HG02884 (cell line): ENCODE measurements around the gene RELN.
"Not testable (repeated sequence)": the region's sequence is repeated elsewhere in the genome, so short reads cannot be mapped to it uniquely, and the experiment has no call there.

ENCODE experiments used
- ATAC-seq: cut with Tn5 transposase; IDR thresholded peaks from one replicate; pipeline ENCODE4 v1.9.1; 2021; ENCODE audit warnings: mild to moderate bottlenecking, moderate library complexity; ENCODE audit not compliant: unreplicated experiment

The RELN gene

GRCh38 chr7:103944230-103944900, 45.1 kb downstream of the RELN start:
- ATAC-seq: no peak

DNA sequence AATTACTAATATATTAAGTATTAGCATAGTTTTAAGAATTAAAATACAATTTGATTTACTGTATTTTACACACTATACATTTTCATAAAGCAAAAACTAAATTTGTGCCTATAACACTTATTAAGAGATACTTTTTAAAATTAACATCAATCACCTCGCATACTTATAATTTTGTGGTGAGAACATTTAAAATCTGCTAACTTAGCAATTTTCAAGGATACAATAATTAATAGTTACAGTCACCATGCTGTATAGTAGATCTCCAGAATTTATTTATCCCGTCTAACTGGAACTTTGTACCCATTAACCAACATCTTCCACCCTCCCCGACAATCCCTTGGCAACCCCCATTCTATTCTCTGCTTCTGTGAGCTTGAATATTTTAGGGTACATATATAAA, 47.5 kb downstream of the RELN start:
- ATAC-seq: no peak

DNA sequence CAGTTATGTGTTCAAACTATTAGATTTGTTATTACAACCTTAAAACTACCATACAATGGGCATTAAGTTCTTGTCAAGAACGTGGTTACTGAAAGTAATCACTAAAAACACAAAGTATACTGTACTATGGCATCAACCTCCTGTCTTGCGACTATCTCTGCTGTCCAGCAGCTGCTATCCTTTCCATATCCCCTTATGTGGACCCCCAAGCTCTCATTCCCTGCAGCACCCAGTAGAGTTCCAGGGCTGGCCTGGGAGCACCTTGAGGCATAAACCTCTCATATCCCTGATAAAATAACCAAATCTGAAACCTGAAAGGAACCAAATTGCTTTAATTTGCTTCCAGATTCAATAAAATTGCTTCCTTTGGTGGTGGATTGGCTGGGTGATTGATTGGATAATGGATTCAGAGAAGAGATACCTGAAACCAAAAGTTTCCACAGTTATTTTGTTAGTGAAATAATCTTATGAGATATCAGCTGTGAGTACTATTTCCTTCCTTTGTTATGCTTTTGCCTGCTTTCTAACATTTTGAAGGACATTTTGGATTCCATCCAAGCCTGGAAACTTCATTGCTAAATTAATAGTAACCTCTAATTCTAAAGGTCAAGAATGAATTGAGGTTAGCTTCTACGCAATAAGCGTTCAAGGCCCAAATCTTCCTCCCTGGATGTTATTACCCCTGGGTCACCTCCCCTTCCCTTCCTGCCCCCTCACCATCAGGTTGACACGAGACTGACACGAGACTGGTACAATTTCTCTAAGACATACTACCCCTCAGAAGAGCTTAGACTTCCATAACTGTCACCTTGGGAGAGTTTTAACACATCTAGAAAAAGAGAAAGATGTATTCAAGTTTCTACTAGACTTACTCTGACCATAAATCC, 48.8 kb downstream of the RELN start:
- ATAC-seq: no peak

DNA sequence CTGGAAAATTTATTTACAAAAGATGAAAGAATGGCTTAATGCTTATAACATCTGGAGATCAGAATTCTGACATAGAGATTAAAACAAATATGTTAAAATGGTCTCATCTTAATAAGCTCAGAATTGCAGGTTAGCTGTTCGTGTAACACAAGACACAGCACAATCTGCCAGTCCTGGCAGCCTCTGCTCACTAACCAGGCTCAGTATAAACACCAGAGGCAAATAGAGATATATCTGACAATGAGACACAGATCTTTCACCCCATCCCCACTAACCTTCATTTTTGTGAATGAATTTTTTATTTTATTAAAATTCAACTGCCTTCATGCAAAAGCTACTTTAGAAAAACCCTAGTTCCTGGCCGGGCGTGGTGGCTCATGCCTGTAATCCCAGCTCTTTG, 51.8 kb downstream of the RELN start:
- no peak for ATAC-seq

DNA sequence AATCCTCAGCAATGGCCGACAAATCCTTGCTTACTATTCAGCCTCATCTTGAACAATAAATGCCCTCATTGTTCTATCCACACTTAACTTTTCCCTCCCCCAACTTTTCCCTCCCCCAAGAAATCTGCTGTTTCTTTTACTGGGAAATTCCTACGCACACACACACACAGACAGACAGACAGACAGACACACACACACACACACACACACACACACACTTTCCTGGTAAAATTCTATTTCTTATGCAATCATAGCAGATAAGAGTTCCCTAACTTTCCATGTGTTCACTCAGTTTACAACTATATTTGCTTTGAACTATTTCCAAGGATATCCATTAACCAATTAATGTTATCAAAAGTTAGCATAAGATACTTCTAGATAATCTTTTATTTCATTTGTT, 52.9 kb downstream of the RELN start:
- ATAC-seq: no peak

DNA sequence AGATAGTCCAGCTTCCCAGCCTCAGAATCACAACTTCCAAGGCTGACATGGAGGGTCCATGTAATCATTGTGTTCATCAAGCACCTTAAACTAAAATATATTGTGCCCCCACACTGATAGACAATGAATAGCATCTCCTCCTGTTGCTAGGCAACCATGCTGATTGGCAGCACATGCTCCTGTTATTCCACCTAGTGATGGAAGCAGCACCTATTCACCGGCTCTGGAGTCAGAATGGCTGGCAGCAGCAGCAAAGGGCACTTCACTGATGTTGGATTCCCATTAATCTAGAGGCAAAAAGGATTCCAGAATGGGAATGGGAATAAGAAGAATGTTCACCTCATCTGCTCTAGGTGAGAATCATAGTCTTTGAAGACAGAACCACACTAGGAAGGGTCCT, 55.0 kb downstream of the RELN start:
- no peak for ATAC-seq

DNA sequence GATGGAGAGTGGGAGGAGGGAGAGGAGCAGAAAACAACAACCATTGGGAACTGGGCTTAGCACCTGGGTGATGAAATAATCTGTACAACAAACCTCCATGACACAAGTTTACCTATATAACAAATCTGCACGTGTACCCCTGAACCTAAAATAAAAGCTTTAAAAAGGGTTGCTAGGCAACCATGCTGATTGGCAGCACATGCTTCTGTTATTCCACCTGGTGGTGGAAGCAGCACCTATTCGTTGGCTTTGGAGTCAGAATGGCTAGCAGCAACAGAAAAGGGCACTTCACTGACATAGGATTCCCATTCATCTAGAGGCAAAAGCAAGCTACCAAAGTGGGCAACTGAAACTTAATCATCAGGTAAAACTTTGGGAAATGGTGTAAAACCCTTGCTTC, 57.1 kb downstream of the RELN start:
- no peak for ATAC-seq

GRCh38 chr7:103929901-103930311, 59.6 kb downstream of the RELN start:
- no peak for ATAC-seq

DNA sequence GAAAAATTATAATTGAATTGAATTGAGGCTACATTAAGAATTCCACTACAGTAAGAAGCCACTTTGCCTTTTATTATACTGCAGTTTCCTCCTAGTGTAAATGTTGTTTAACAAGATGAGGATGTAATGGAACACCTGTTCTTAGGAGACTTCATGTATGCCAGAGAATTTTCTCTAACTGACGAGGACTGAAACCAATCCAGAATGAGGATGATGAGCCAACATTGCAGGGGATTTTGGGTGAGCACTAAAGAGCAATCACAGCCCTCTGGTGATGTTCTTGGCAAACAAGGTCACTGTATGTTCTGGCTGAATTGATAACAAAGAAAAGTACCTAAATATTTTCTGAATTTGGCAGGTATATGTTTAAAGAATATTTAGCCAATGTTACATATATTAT, 60.9 kb downstream of the RELN start:
- no peak for ATAC-seq

DNA sequence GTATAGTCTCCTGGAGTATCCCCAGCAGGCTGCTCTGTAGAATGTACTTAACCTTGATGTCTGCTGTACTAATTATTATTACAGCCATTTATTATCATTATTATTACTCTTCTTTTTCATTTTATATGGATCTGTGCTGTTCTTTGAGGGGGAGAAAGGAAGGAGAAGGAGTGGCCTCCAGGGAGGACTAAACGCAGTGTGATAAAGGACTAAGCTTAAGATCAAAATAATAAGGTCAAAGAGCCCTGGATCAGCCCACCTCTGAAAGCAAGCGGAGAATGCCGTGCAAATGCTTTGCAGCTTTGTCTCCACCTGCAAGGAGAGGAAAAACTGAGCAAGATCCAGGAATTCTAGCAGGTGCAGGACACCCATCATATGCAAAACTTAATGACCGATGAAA, 65.3 kb downstream of the RELN start:
- no peak for ATAC-seq

DNA sequence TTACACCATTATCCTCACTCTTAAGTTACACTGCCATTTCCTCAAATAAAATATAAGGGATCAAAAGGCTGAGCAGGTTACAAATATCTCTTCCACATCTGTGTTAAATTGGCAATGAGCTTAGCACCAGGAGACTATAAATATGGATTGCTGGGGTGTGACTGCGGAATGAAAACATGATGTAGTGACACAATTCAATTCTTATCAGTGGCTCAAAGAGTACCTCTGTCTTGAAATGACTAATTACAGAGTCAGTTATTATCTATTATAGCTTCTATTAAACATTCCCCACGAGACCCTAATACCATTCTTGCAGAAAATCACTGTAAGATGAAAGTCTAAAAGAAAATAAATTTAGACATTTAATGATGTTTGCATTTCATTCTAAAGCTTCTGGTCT, 67.1 kb downstream of the RELN start:
- no peak for ATAC-seq

DNA sequence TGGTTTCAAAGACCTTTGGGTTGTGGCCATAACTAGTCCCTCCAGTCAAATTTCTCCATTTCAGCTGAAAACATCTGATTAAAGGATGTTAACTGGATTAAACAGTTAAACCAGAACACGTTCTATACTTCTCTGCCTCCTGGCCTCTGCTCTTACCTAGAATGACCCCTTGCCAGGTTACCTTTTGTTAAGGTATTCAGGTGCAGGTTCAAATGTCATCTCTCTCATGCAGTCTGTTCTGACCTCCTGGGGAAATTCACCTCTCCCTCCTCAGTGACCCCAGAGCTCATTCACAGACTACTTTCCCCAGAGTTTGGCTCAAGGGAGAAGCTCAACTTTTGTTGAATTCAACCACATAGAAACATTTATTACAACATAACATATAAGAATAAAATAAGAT, 67.8 kb downstream of the RELN start:
- no peak for ATAC-seq

DNA sequence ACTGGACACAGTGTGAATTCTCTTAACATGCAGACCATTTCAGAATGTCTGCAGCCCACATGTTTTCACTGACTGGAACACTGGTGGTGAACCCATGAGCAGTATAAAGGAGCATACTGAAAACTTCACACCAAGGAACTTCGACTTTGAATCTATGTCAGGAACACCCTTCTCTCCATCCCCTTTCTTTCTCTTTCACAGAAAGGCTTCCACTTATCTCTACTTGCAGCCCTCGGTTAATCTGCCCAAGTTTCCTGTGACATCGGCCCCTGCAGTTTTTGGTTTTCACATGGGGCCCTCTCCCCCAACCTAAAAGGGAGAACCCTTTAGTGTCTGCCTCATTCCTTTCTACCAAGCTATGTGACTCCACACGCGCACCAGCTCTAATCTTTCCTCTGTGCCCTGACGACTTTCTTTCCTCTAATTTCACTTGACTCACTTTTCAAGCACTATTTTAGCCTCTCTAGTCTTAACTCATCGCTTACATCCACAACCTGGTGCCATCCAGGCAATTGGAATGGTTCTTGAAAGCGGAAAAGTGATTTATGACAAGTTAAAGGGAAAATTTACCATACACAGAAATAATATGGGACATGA, 70.1 kb downstream of the RELN start:
- no peak for ATAC-seq

GRCh38 chr7:103918631-103919271, 70.7 kb downstream of the RELN start:
- no peak for ATAC-seq

GRCh38 chr7:103915680-103916357, 73.6 kb downstream of the RELN start:
- no peak for ATAC-seq

DNA sequence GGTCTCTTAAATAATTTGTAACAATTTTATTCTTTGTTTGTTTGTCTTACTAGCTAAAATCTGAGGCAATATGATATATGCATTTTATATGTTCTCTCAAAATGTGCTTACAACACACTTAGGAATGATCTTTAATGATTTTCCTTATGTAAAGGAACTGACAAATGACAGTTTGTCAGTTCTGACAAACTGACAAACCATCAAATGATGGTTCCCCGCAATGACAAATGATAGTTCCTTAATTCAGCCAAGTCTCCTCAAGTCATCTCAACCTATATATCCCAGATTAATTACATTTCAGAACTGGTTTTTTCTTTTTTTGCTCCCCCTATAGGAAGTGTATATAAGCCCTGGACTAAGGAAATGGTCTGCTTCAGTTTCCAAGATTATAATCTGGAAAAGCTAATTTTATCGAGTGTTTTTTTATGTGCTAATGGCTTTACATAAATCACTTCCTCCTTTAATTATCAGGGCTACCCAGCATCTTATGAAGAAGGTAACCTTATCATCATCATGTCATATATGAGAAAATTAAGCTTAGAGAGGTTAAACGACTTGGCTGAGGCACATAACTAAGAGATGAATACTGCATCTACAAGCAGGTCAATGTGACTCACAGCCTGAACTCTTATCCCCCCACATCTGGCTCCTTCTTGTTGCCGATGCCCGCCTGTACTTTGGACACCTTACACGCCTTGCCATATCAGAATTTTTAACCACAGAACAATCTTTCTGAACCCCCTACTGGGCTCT, 75.1 kb downstream of the RELN start:
- ATAC-seq: no peak

DNA sequence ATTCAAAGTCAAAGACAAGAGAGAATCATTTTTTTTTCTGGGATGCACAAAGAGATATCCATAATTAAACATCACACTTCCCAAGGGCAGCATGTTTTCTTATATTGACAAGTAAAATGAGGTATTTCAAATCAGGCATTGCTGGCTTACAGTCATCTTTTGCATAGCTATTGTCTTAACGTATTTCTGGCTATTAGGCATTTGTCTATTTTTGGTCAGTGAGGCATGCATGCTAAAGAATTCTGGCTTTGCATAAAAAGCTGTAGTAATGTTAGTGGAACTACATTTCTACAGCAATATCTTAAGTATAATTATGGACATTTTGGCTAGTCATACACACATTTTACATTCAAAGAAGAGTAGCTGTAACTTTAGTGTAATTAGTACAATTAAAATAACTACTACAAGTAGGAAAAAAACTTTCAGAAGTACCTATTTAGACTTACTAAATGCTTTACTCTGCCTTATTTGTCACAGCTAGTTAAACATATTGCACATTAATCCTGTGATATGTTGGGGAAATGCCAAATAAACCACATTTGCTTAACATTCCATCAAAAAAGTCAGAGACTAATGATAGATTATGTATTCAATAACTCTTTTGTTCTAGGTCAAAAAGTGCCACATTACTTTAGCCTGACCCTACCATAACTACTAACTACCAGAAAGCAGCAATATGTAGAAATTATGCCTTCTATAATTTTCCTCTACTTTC, 76.4 kb downstream of the RELN start:
- no peak for ATAC-seq

DNA sequence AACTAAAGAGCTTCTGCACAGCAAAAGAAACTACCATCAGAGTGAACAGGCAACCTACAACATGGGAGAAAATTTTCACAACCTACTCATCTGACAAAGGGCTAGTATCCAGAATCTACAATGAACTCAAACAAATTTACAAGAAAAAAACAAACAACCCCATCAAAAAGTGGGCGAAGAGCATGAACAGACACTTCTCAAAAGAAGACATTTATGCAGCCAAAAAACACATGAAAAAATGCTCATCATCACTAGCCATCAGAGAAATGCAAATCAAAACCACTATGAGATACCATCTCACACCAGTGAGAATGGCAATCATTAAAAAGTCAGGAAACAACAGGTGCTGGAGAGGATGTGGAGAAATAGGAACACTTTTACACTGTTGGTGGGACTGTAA, 78.4 kb downstream of the RELN start:
- not testable (repeated sequence) for ATAC-seq

- ATAC-seq: no peak
Observed at GRCh38 chr7:103905997-103906396, 83.5 kb downstream of the RELN start.

GRCh38 chr7:103902917-103903316, 86.5 kb downstream of the RELN start:
- no peak for ATAC-seq
